Keratinocyte (primary cell): Measurements from ENCODE around the gene UTS2B. TPM values are rescaled to one million over a fixed set of nuclear protein-coding genes. Genes with fewer than 3 reads are reported as not detected.

ENCODE experiments used
- DNase-seq: peaks from one replicate; pipeline ENCODE4 v3.0.0-alpha.2; 2011; ENCODE audit warnings: low read depth, missing footprints, low spot score
- FAIRE-seq: peaks from 2 replicates; lab custom pipeline; 2011; peaks lifted over from hg19 to GRCh38; lab: Jason Lieb, UNC
- H2AFZ ChIP-seq: 2 replicates; pipeline ENCODE4 v1.6.0; 2012; ENCODE audit warnings: low read length, control low read depth, inconsistent platforms; ENCODE audit not compliant: control insufficient read depth
- H3K27ac ChIP-seq: 2 replicates; pipeline ENCODE4 v1.5.1; 2011; ENCODE audit warnings: low read length; ENCODE audit not compliant: control insufficient read depth, insufficient read depth
- H3K27me3 ChIP-seq: 3 replicates; pipeline ENCODE4 v1.6.0; 2011; ENCODE audit warnings: low read length; ENCODE audit not compliant: control insufficient read depth, insufficient read depth; ENCODE audit errors: extremely low read depth
- H3K36me3 ChIP-seq, 2 experiments: 2 replicates in 1 of 2; 3 replicates in 1 of 2; pipeline ENCODE4 v1.5.1; 2011; ENCODE audit warnings: low read length in 2 of 2, mild to moderate bottlenecking in 1 of 2; ENCODE audit not compliant: control insufficient read depth in 2 of 2, insufficient read depth in 2 of 2; ENCODE audit errors: extremely low read depth in 1 of 2
- H3K4me1 ChIP-seq: 3 replicates; pipeline ENCODE4 v1.5.1; 2011; ENCODE audit warnings: low read length; ENCODE audit not compliant: control insufficient read depth, insufficient read depth; ENCODE audit errors: extremely low read depth
- H3K4me2 ChIP-seq: 3 replicates; pipeline ENCODE4 v1.6.0; 2011; ENCODE audit warnings: low read depth, low read length; ENCODE audit not compliant: control insufficient read depth, insufficient read depth; ENCODE audit errors: extremely low read depth
- H3K4me3 ChIP-seq, 3 experiments: fragments of 200-600 bp in 1 of 3; sonication (generic) in 1 of 3; 2 replicates in 2 of 3; 3 replicates in 1 of 3; pipeline ENCODE4 v1.5.1; 2011 to 2016; ENCODE audit warnings: low read length in 3 of 3, mild to moderate bottlenecking in 3 of 3, control low read depth in 2 of 3, inconsistent platforms in 1 of 3, low read depth in 1 of 3, mixed read lengths in 1 of 3, mixed run types in 1 of 3, moderate library complexity in 1 of 3; ENCODE audit not compliant: control insufficient read depth in 2 of 3, insufficient read depth in 2 of 3; ENCODE audit errors: extremely low read depth in 1 of 3
- H3K79me2 ChIP-seq: 2 replicates; pipeline ENCODE4 v1.6.0; 2012; ENCODE audit warnings: low read length; ENCODE audit not compliant: control insufficient read depth, insufficient read depth
- H3K9ac ChIP-seq: 3 replicates; pipeline ENCODE4 v1.6.0; 2011; ENCODE audit warnings: low read length; ENCODE audit not compliant: control insufficient read depth, insufficient read depth; ENCODE audit errors: extremely low read depth
- H3K9me1 ChIP-seq: 3 replicates; pipeline ENCODE4 v1.6.0; 2011; ENCODE audit warnings: low read length; ENCODE audit not compliant: control insufficient read depth, insufficient read depth; ENCODE audit errors: extremely low read depth
- H3K9me3 ChIP-seq: 2 replicates; pipeline ENCODE4 v1.5.1; 2012; ENCODE audit warnings: low read depth, low read length; ENCODE audit not compliant: control insufficient read depth
- H4K20me1 ChIP-seq: 3 replicates; pipeline ENCODE4 v1.6.0; 2011; ENCODE audit warnings: low read length; ENCODE audit not compliant: control insufficient read depth, insufficient read depth; ENCODE audit errors: extremely low read depth
- CTCF ChIP-seq, 3 experiments: IDR thresholded peaks in 1 of 3; conservative IDR thresholded peaks in 1 of 3; optimal IDR thresholded peaks in 1 of 3; 2 replicates in 2 of 3; 3 replicates in 1 of 3; pipeline versions ENCODE3 to v1.5.1; 2011; ENCODE audit warnings: low read length in 3 of 3, mild to moderate bottlenecking in 3 of 3, moderate library complexity in 2 of 3, control low read depth in 1 of 3, inconsistent platforms in 1 of 3; ENCODE audit not compliant: insufficient read depth in 2 of 3; ENCODE audit errors: extremely low read depth in 1 of 3
- EZH2 ChIP-seq: IDR thresholded peaks from one replicate; pipeline ENCODE4 v1.6.1; 2012; ENCODE audit warnings: inconsistent platforms, mild to moderate bottlenecking, low read length, moderate library complexity
- dilution Hi-C: fragments of 300-500 bp; cut with MboI; formaldehyde crosslinking; loops from one replicate; pipeline ENCODE4 v1.7.0; 2020; ENCODE audit warnings: low sequenced_read_pairs; ENCODE audit not compliant: extremely low pct_ligation_motif_present
- polyA plus RNA-seq, 5 experiments: library from polyadenylated mRNA; depleted of rRNA in 3 of 5; stranded (reverse) in 3 of 5; stranded (forward) in 1 of 5; unstranded in 1 of 5; fragments of >200 nt; gene quantifications; 1 replicate in 1 of 5; 2 replicates in 3 of 5; 3 replicates in 1 of 5; pipeline versions ENCODE4 v1.2.1 to v1.2.3, GENCODE V29; 2011 to 2012; ENCODE audit warnings: missing spikeins in 2 of 5, low read depth in 1 of 5, low replicate concordance in 1 of 5

Gene UTS2B
- polyA plus RNA-seq, 1 donor (not counting 4 experiments of a cell fraction or from before 2014, with no cell fraction given): not detected

DNA sequence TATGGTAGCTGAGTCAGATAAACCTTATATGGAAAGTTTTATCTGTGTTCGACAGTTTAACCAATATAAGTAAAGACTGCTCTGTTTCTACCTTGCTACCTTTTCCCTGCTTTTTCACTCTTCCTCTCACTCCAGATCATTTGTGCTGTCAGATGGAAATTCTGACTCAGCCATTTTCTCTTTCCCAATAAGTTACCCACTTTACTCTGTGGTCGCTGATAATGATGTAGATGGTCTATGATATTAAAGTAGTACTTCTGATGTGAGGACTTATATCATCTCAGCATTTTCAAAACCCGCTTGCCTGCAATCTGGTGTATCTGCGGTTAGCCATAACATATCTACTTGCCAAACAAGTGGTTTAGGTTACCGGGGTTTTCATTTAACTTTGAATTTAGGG lies 15.0 kb upstream of the UTS2B start:
- no peak overlapping the region for H3K4me3 ChIP-seq
- DNase-seq: no peak
- H3K4me2 ChIP-seq: no peak overlapping the region

DNA sequence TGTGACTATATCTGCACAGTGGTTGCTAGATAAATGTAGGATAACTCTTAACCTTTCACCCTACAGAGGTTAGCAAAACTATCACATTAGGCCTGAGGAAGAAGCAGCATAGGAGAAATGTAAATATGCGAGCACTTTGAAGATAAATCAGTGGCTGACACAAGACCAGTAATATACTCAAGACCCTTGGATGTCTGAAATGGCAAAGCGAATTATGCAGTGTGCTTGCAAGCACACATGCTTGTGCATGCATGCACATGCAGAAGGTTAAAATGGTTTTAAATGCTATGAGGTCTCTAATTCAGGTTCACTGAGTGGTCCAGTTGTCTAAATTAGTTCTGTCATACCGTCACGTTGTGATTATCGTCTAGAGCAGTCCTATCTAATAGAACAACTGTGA lies 13.6 kb upstream of the UTS2B start:
- FAIRE-seq (no peak), DNase-seq (no peak)
- Histone ChIP-seq H3K4me3 (no peak overlapping the region), H3K36me3 (no peaks in the 10 kb centered on the region), H3K27me3 (no peaks in the 10 kb centered on the region), H2AFZ (no peak overlapping the region), H3K4me2 (no peak overlapping the region), H3K9ac (no peak overlapping the region), H3K9me3 (no peaks in the 10 kb centered on the region), H4K20me1 (no peaks in the 10 kb centered on the region), H3K9me1 (peaks cover 3% of the 10 kb centered on the region), H3K4me1 (peaks cover 10% of the 10 kb centered on the region), H3K27ac (no peak overlapping the region), H3K79me2 (peaks cover 98% of the 10 kb centered on the region)
- TF ChIP-seq EZH2 (no peak), CTCF (optimal IDR thresholded peaks at IDR 0.05 in 1 of 3, IDR thresholded peaks at IDR 0.05 in 1 of 3, conservative IDR thresholded peaks at IDR 0.05 in 1 of 3; ENCODE audit: extremely low read depth in 1 of 3, insufficient read depth in 2 of 3, low read length in 3 of 3) (no peak)
- dilution Hi-C loops: no loop called here

More for the DNA sequence above, 15.0 kb upstream of the UTS2B start:
- no peak for FAIRE-seq
- Histone ChIP-seq H3K27me3 (no peaks in the 10 kb centered on the region), H3K9me3 (no peaks in the 10 kb centered on the region), H3K4me1 (no peaks in the 10 kb centered on the region), H3K9me1 (peaks cover 3% of the 10 kb centered on the region), H4K20me1 (no peaks in the 10 kb centered on the region), H3K27ac (no peak overlapping the region), H3K79me2 (peaks cover 97% of the 10 kb centered on the region), H2AFZ (no peak overlapping the region), H3K36me3 (no peaks in the 10 kb centered on the region), H3K9ac (no peak overlapping the region)
- dilution Hi-C loops: no loop called here
- TF ChIP-seq EZH2: no peak
- no peak for TF ChIP-seq CTCF (optimal IDR thresholded peaks at IDR 0.05 in 1 of 3, IDR thresholded peaks at IDR 0.05 in 1 of 3, conservative IDR thresholded peaks at IDR 0.05 in 1 of 3; ENCODE audit: extremely low read depth in 1 of 3, insufficient read depth in 2 of 3, low read length in 3 of 3)
